HL-60 (cell line): Measurements from ENCODE around the gene BCAT1.

Experiments
- DNase-seq, 2 experiments: peaks; one replicate each; pipeline ENCODE4 v3.0.0-alpha.2; 2010 to 2020; ENCODE audit warnings: low read depth in 1 of 2, low spot score in 1 of 2
- H3K27ac ChIP-seq: fragments of 250-450 bp; sonication (Bioruptor Pico); replicated peaks from 2 replicates; pipeline ENCODE4 v1.5.1; 2020; ENCODE audit warnings: mild to moderate bottlenecking, moderate library complexity
- H3K27me3 ChIP-seq: fragments of 250-450 bp; sonication (Bioruptor Pico); 2 replicates; pipeline ENCODE4 v1.5.1; 2021; ENCODE audit warnings: mild to moderate bottlenecking, moderate library complexity; ENCODE audit not compliant: insufficient read depth, poor library complexity, severe bottlenecking
- H3K4me3 ChIP-seq: replicated peaks from 2 replicates; pipeline ENCODE4 v1.5.1; 2011; ENCODE audit warnings: mild to moderate bottlenecking, control low read depth, low read length; ENCODE audit not compliant: insufficient read depth
- CTCF ChIP-seq: IDR thresholded peaks from one replicate; pipeline ENCODE4 v1.5.1; 2011; ENCODE audit warnings: low read length, control low read depth, inconsistent platforms; ENCODE audit not compliant: insufficient read depth
- GABPA ChIP-seq: IDR thresholded peaks from 2 replicates; pipeline ENCODE4 v1.6.1; 2012; ENCODE audit warnings: low read depth
- POLR2AphosphoS5 ChIP-seq: IDR thresholded peaks from 2 replicates; pipeline ENCODE4 v1.6.1; 2012; ENCODE audit warnings: low read depth
- REST ChIP-seq: IDR thresholded peaks from 2 replicates; pipeline ENCODE4 v1.6.1; 2012; ENCODE audit warnings: low read depth; ENCODE audit not compliant: insufficient replicate concordance
- SPI1 ChIP-seq: IDR thresholded peaks from 2 replicates; pipeline ENCODE4 v1.6.1; 2012; ENCODE audit warnings: low read depth, mild to moderate bottlenecking, borderline replicate concordance
- long read RNA-seq: library from polyadenylated mRNA; unstranded; transcript quantifications from one replicate; pipeline ENCODE4 v2.0.0, GENCODE V29; 2020

Gene BCAT1
- long read RNA-seq, full-length matches to known transcripts, result 499 of 636 reads
- long read RNA-seq, partial matches to known transcripts, result 12 of 636 reads
- long read RNA-seq, other reads (novel, unspliced or antisense), result 125 of 636 reads

- TF ChIP-seq POLR2AphosphoS5 (peak; percentile 95), CTCF (no peak), REST (peak; percentile 45)
- Histone ChIP-seq H3K4me3 (peak within 1 kb of the TSS; percentile 52), H3K27me3 (no peaks in the 10 kb centered on the region), H3K27ac (peak within 1 kb of the TSS; percentile 87)
- peak; percentile 69 to 82 for DNase-seq
These were observed at the start of gene BCAT1 for GRCh38 chr12:24948757-24949722. TSS of gene BCAT1 (minus strand) at chr12:24949101. CDS start at chr12:24948932, 169 bp downstream.

- no peak overlapping the region for H3K27ac ChIP-seq
- no peak for TF ChIP-seq GABPA
- TF ChIP-seq REST, result no peak
- no peak for TF ChIP-seq CTCF
- H3K4me3 ChIP-seq, result no peak overlapping the region
- no peaks in the 10 kb centered on the region for H3K27me3 ChIP-seq
- no peak for DNase-seq
These were observed 49.2 kb upstream of the BCAT1 start for GRCh38 chr12:24997970-24998582.

GRCh38 chr12:24997496-24997895 lies 48.6 kb upstream of the BCAT1 start:
- no peak overlapping the region for H3K4me3 ChIP-seq
- TF ChIP-seq GABPA (no peak), SPI1 (no peak), POLR2AphosphoS5 (no peak)
- no peak overlapping the region for H3K27ac ChIP-seq
- DNase-seq, result no peak
- no peaks in the 10 kb centered on the region for H3K27me3 ChIP-seq

- Histone ChIP-seq H3K4me3 (no peak overlapping the region), H3K27ac (no peak overlapping the region), H3K27me3 (no peaks in the 10 kb centered on the region)
- TF ChIP-seq SPI1 (no peak), CTCF (no peak), REST (no peak), GABPA (no peak), POLR2AphosphoS5 (no peak)
- DNase-seq, result no peak
These were observed 47.9 kb upstream of the BCAT1 start for GRCh38 chr12:24996820-24997219.
